Measurements from ENCODE around the gene MMAB. TPM values are rescaled to one million over a fixed set of nuclear protein-coding genes. Genes with fewer than 3 reads are reported as not detected.

MMAB gene
- total RNA-seq, 1 experiment from 2014 or later, result 83.0 TPM

DNA sequence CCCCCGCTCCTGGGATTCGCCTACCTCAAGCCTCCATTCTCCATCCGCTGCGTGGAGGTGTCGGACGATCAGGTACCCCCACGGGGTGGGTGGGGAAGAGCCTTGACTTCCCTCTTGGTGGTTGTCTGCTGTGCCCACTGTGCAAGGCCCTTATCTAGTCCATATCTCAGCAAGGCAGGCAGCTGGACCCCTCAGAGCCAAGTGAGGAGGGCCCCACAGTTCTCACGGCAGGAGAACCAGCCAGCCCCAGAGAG, 39.9 kb downstream of the MMAB start:
- intact Hi-C loops (cut with micrococcal nuclease), result no loop called here
- Histone ChIP-seq H3K27ac (ENCODE audit: low read length) (no peak overlapping the region), H3K27me3 (ENCODE audit: low read length) (no peaks in the 10 kb centered on the region), H3K4me2 (ENCODE audit: low read length) (no peak overlapping the region), H3F3A (ENCODE audit: low read length, unreplicated experiment) (no peaks in the 10 kb centered on the region), H4K20me1 (ENCODE audit: low read length) (no peaks in the 10 kb centered on the region), H3K36me3 (ENCODE audit: low read depth, low read length) (no peaks in the 10 kb centered on the region; the same call in 1 of the 2 replicates), H3K9me3 (ENCODE audit: low read length) (no peaks in the 10 kb centered on the region), H3K4me1 (ENCODE audit: insufficient read depth, low read length) (no peaks in the 10 kb centered on the region), H3K4me3 (ENCODE audit: low read length) (no peak overlapping the region), H3K9me2 (replicated peaks; ENCODE audit: low read length) (no peaks in the 10 kb centered on the region), H3K79me2 (ENCODE audit: low read length) (no peaks in the 10 kb centered on the region), H2AFZ (ENCODE audit: low read length) (no peak overlapping the region), H3K9ac (ENCODE audit: low read length) (no peak overlapping the region)
- no peak for TF ChIP-seq CTCF (conservative IDR thresholded peaks at IDR 0.05; ENCODE audit: low read depth, low read length)
- no peak for TF ChIP-seq EZH2phosphoT487 (IDR thresholded peaks at IDR 0.05; ENCODE audit: borderline replicate concordance, low read length)
- no peak for TF ChIP-seq EZH2 (IDR thresholded peaks at IDR 0.05; ENCODE audit: low read length, unreplicated experiment)
- ChIA-PET CTCF (no interaction called here), POLR2A (ENCODE audit: unreplicated experiment) (no interaction called here)
- no TSS peak for BruUV-seq (replicated peaks)
- DNase-seq, result no peak
- ATAC-seq, result no peak

GRCh38 chr12:109532721-109533486, 40.4 kb downstream of the MMAB start:
- Histone ChIP-seq H4K20me1 (ENCODE audit: low read length) (no peaks in the 10 kb centered on the region), H2AFZ (ENCODE audit: low read length) (no peak overlapping the region), H3K36me3 (ENCODE audit: low read depth, low read length) (no peaks in the 10 kb centered on the region; the same call in 1 of the 2 replicates), H3K9ac (ENCODE audit: low read length) (no peak overlapping the region), H3K4me2 (ENCODE audit: low read length) (no peak overlapping the region), H3K79me2 (ENCODE audit: low read length) (no peaks in the 10 kb centered on the region), H3K27ac (ENCODE audit: low read length) (no peak overlapping the region), H3K9me2 (replicated peaks; ENCODE audit: low read length) (no peaks in the 10 kb centered on the region), H3K4me1 (ENCODE audit: insufficient read depth, low read length) (no peaks in the 10 kb centered on the region), H3K4me3 (ENCODE audit: low read length) (no peak overlapping the region), H3K27me3 (ENCODE audit: low read length) (no peaks in the 10 kb centered on the region), H3F3A (ENCODE audit: low read length, unreplicated experiment) (no peaks in the 10 kb centered on the region), H3K9me3 (ENCODE audit: low read length) (no peaks in the 10 kb centered on the region)
- no TSS peak for BruUV-seq (replicated peaks)
- ATAC-seq (no peak), DNase-seq (no peak)
- TF ChIP-seq EZH2 (IDR thresholded peaks at IDR 0.05; ENCODE audit: low read length, unreplicated experiment) (no peak), CTCF (conservative IDR thresholded peaks at IDR 0.05; ENCODE audit: low read depth, low read length) (no peak), EZH2phosphoT487 (IDR thresholded peaks at IDR 0.05; ENCODE audit: borderline replicate concordance, low read length) (no peak)
- CTCF ChIA-PET, result no interaction called here
- intact Hi-C loops (cut with micrococcal nuclease), result no loop called here
- POLR2A ChIA-PET (ENCODE audit: unreplicated experiment), result no interaction called here

DNA sequence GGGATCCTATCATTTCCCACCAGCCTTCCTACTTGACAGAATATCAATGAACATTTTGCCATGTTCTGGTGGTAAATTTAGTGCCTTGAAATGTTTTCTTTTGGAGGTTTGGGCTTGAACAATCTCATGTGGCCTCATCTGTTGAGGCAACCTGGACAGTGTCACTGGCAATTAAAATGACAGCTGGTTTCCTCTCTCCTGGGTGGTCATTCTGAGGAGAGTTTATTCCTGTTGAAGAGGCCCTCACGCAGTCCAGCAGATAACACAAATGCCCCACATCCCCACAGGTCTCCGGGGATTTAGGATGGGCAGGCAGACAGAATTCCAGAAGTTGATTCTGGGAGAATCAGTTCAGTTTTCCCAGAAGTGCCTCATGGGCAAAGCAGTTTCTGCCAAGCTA, 41.9 kb downstream of the MMAB start:
- POLR2A ChIA-PET (ENCODE audit: unreplicated experiment), result no interaction called here
- Histone ChIP-seq H3K27me3 (ENCODE audit: low read length) (no peaks in the 10 kb centered on the region), H3K9me2 (replicated peaks; ENCODE audit: low read length) (no peaks in the 10 kb centered on the region), H3K4me3 (ENCODE audit: low read length) (no peak overlapping the region), H3K36me3 (ENCODE audit: low read depth, low read length) (no peaks in the 10 kb centered on the region; the same call in 1 of the 2 replicates), H2AFZ (ENCODE audit: low read length) (no peak overlapping the region), H3K79me2 (ENCODE audit: low read length) (no peaks in the 10 kb centered on the region), H3K27ac (ENCODE audit: low read length) (no peak overlapping the region), H3F3A (ENCODE audit: low read length, unreplicated experiment) (no peaks in the 10 kb centered on the region), H3K4me2 (ENCODE audit: low read length) (no peak overlapping the region), H3K9me3 (ENCODE audit: low read length) (no peaks in the 10 kb centered on the region), H4K20me1 (ENCODE audit: low read length) (no peaks in the 10 kb centered on the region), H3K9ac (ENCODE audit: low read length) (no peak overlapping the region), H3K4me1 (ENCODE audit: insufficient read depth, low read length) (no peaks in the 10 kb centered on the region)
- TF ChIP-seq EZH2 (IDR thresholded peaks at IDR 0.05; ENCODE audit: low read length, unreplicated experiment) (no peak), EZH2phosphoT487 (IDR thresholded peaks at IDR 0.05; ENCODE audit: borderline replicate concordance, low read length) (no peak), CTCF (conservative IDR thresholded peaks at IDR 0.05; ENCODE audit: low read depth, low read length) (no peak)
- CTCF ChIA-PET, result no interaction called here
- intact Hi-C loops (cut with micrococcal nuclease), result no loop called here
- DNase-seq (no peak), ATAC-seq (no peak)
- no TSS peak for BruUV-seq (replicated peaks)
